Measurements from ENCODE around the gene GATA3. TPM values are rescaled to one million over a fixed set of nuclear protein-coding genes. Genes with fewer than 3 reads are reported as not detected.

GATA3 gene
- total RNA-seq, 1 donor from 2014 or later, result 81.0 TPM

GRCh38 chr10:8034466-8035005 is 20.0 kb upstream of the GATA3 start:
- Mint-ChIP-seq H3K4me1 (peaks cover 13% of the 10 kb centered on the region), H3K4me3 (no peak overlapping the region), H3K9me3 (peaks cover 13% of the 10 kb centered on the region), H3K27ac (no peak overlapping the region), H3K36me3 (ENCODE audit: low read depth) (peaks cover 13% of the 10 kb centered on the region), H3K27me3 (peaks cover 68% of the 10 kb centered on the region)
- intact Hi-C loops (cut with micrococcal nuclease), result loop anchor here (1.0 to 5.0 kb wide), 2 partner anchors 11 to 1173 kb away; no protein-coding TSS in a partner anchor
- peak; percentile 64 for DNase-seq

GRCh38 chr10:8035006-8035640 is 19.4 kb upstream of the GATA3 start:
- H3K36me3 Mint-ChIP-seq (ENCODE audit: low read depth), result peaks cover 13% of the 10 kb centered on the region
- H3K9me3 Mint-ChIP-seq, result peaks cover 13% of the 10 kb centered on the region
- peaks cover 13% of the 10 kb centered on the region for H3K4me1 Mint-ChIP-seq
- peak overlapping the region; percentile 61 for H3K27ac Mint-ChIP-seq
- H3K27me3 Mint-ChIP-seq, result peaks cover 74% of the 10 kb centered on the region
- intact Hi-C loops (cut with micrococcal nuclease), result loop anchor here (1.0 to 5.0 kb wide), 2 partner anchors 10 to 1172 kb away; no protein-coding TSS in a partner anchor
- DNase-seq, result peak; percentile 62
- no peak overlapping the region for H3K4me3 Mint-ChIP-seq

DNA sequence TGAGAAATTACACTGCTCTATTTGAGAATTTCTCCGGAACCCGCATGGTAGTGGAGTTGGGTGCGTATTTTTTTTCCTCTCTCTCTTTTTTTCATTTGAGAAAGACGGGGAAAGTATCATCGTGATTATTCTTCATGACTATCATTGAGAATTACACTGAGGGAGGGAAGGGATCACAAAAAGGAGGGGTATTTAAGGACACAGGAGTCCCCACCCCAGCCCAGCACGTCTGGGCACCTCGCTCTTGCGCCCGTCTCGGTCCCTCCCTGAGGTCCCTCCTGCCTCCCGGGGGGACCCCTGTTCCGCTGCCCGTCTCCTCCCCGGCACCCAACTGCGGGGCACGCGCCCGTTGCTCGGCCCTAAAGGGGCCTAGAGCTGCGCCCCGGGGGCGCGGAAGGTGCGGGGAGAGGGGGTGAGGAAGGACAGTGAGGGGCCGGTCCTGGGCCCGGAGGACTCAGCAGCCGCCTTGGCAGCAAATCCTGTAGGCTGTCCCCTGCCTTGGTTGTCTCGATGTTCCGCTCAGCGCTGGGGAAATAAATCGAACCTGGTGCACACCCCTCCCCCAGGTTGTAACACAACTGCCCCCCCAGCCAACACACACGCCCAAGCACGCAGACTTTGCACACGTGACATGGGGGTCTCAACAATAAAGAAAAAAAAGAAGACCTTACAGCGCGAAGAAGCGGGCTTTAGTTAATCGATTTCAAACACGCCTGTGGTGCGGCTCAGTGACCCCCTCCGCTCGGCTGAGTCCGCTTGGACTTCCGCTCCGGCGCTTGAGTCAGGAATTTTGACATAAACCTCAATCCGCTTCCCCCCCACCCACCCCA is 18.6 kb upstream of the GATA3 start:
- Mint-ChIP-seq H3K4me1 (peaks cover 13% of the 10 kb centered on the region), H3K9me3 (peaks cover 13% of the 10 kb centered on the region), H3K27ac (peak overlapping the region; percentile 61), H3K27me3 (peaks cover 76% of the 10 kb centered on the region), H3K4me3 (no peak overlapping the region), H3K36me3 (ENCODE audit: low read depth) (peaks cover 13% of the 10 kb centered on the region)
- peak; percentile 61 for DNase-seq
- intact Hi-C loops (cut with micrococcal nuclease), result loop anchor here (1.0 to 5.0 kb wide), 2 partner anchors 9 to 1171 kb away; no protein-coding TSS in a partner anchor

DNA sequence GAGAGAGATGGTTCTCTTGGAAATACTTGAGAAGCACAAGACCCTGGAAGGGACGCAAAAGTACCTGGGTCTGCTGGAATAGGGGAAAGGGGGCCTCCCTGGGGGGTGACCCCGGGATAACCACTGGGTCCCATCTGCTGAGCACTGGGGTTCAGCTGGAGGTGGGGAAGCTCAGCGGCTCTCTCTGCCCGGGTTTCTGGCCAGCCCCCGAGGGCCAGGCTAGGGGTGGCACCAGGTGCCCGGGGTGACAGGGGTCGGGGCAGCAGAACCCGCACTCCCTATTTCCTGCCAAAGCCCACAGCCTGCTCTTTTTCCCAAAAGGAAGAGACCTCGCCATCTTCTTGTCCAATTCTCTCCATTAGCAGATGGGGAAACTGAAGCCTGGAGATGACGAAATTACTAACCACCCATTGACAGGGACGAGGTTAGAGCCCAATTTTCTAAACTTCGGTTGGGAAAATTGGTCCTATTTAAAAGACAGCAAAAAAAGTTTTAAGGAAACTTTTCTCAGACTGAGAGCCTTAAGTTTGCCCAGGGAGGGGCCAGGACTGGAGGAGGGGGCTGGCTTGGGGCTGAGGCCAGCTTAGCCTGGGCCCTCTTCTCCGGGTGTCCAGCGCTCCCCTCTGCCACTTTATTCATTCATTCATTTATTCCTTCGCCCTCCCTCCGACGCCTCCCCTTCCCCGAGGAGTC is 17.8 kb upstream of the GATA3 start:
- Mint-ChIP-seq H3K36me3 (ENCODE audit: low read depth) (peaks cover 13% of the 10 kb centered on the region), H3K4me3 (no peak overlapping the region), H3K27ac (peak overlapping the region; percentile 66), H3K27me3 (peaks cover 77% of the 10 kb centered on the region), H3K9me3 (peaks cover 13% of the 10 kb centered on the region), H3K4me1 (peaks cover 13% of the 10 kb centered on the region)
- DNase-seq, result no peak
- intact Hi-C loops (cut with micrococcal nuclease), result loop anchor here (5.0 kb wide), 1 partner anchor 1171 kb away; no protein-coding TSS in a partner anchor

- intact Hi-C loops (cut with micrococcal nuclease), result loop anchor here (5.0 kb wide), 1 partner anchor 1170 kb away; no protein-coding TSS in a partner anchor
- peaks cover 79% of the 10 kb centered on the region for H3K27me3 Mint-ChIP-seq
- DNase-seq, result peak; percentile 71
- no peak overlapping the region for H3K4me3 Mint-ChIP-seq
- peaks cover 13% of the 10 kb centered on the region for H3K9me3 Mint-ChIP-seq
- peaks cover 13% of the 10 kb centered on the region for H3K36me3 Mint-ChIP-seq (ENCODE audit: low read depth)
- H3K4me1 Mint-ChIP-seq, result peaks cover 16% of the 10 kb centered on the region
- peak overlapping the region; percentile 73 for H3K27ac Mint-ChIP-seq
Measured at GRCh38 chr10:8037199-8037801, 17.2 kb upstream of the GATA3 start.

GRCh38 chr10:8037941-8038894 is 16.3 kb upstream of the GATA3 start:
- peaks cover 17% of the 10 kb centered on the region for H3K36me3 Mint-ChIP-seq (ENCODE audit: low read depth)
- H3K4me3 Mint-ChIP-seq, result peak overlapping the region; percentile 21

DNA sequence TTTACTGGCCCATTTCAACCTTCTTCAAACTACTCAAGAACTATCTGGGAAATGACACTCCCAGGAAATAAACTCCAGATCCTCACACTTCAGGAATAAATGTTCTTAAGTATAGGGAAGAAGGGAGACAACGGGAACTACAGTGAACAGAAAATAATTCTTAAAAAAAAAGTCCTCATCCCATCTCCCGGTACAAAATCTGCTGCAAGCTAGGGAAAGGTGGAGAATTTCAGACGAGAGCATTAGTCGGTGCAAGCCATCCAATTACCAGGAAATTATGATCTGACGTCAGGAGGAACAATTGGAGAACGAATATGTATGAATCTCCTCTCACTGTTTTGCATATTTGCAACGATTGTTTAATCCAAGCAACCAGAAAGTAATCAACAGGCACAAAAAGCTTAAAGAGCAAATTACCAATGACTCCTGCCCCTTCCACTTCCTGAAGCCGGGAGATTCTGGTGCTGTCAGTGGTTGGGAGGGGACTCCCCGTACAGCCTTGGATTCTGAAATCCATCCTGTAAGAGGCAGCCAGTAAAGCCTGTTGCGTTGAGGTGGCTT is 15.1 kb upstream of the GATA3 start:
- H3K4me1 Mint-ChIP-seq, result peaks cover 31% of the 10 kb centered on the region
- H3K9me3 Mint-ChIP-seq, result peaks cover 13% of the 10 kb centered on the region
- H3K27me3 Mint-ChIP-seq, result peaks cover 81% of the 10 kb centered on the region
- DNase-seq, result peak; percentile 59
- H3K4me3 Mint-ChIP-seq, result no peak overlapping the region
- peaks cover 17% of the 10 kb centered on the region for H3K36me3 Mint-ChIP-seq (ENCODE audit: low read depth)
- intact Hi-C loops (cut with micrococcal nuclease), result loop anchor here (5.0 kb wide), 1 partner anchor 1168 kb away; no protein-coding TSS in a partner anchor
- H3K27ac Mint-ChIP-seq, result no peak overlapping the region

More at GRCh38 chr10:8037941-8038894, 16.3 kb upstream of the GATA3 start:
- DNase-seq, result peak; percentile 69
- peak overlapping the region; percentile 75 for H3K27ac Mint-ChIP-seq
- H3K4me1 Mint-ChIP-seq, result peaks cover 22% of the 10 kb centered on the region
- intact Hi-C loops (cut with micrococcal nuclease), result loop anchor here (5.0 kb wide), 1 partner anchor 1169 kb away; no protein-coding TSS in a partner anchor
- H3K27me3 Mint-ChIP-seq, result peaks cover 79% of the 10 kb centered on the region
- H3K9me3 Mint-ChIP-seq, result peaks cover 13% of the 10 kb centered on the region

- no peak overlapping the region for H3K4me3 Mint-ChIP-seq
- peaks cover 12% of the 10 kb centered on the region for H3K36me3 Mint-ChIP-seq (ENCODE audit: low read depth)
- intact Hi-C loops (cut with micrococcal nuclease), result loop anchor here (5.0 to 10.0 kb wide), 2 partner anchors 168 to 1264 kb away; no protein-coding TSS in a partner anchor
- H3K27me3 Mint-ChIP-seq, result peaks cover 85% of the 10 kb centered on the region
- no peak overlapping the region for H3K27ac Mint-ChIP-seq
- no peak for DNase-seq
- peaks cover 9% of the 10 kb centered on the region for H3K9me3 Mint-ChIP-seq
- H3K4me1 Mint-ChIP-seq, result peaks cover 35% of the 10 kb centered on the region
Measured at GRCh38 chr10:8040651-8041050, 13.8 kb upstream of the GATA3 start.

- no peak overlapping the region for H3K4me3 Mint-ChIP-seq
- no peak for DNase-seq
- intact Hi-C loops (cut with micrococcal nuclease), result loop anchor here (5.0 to 10.0 kb wide), 2 partner anchors 169 to 1263 kb away; no protein-coding TSS in a partner anchor
- peaks cover 9% of the 10 kb centered on the region for H3K9me3 Mint-ChIP-seq
- H3K4me1 Mint-ChIP-seq, result peaks cover 40% of the 10 kb centered on the region
- peaks cover 12% of the 10 kb centered on the region for H3K36me3 Mint-ChIP-seq (ENCODE audit: low read depth)
- no peak overlapping the region for H3K27ac Mint-ChIP-seq
- H3K27me3 Mint-ChIP-seq, result peaks cover 91% of the 10 kb centered on the region
Measured at GRCh38 chr10:8041284-8041991, 13.1 kb upstream of the GATA3 start.

GRCh38 chr10:8041992-8042720 is 12.3 kb upstream of the GATA3 start:
- Mint-ChIP-seq H3K4me3 (no peak overlapping the region), H3K9me3 (peaks cover 9% of the 10 kb centered on the region), H3K27me3 (peaks cover 95% of the 10 kb centered on the region), H3K4me1 (peaks cover 40% of the 10 kb centered on the region), H3K27ac (no peak overlapping the region), H3K36me3 (ENCODE audit: low read depth) (peaks cover 12% of the 10 kb centered on the region)
- peak; percentile 60 for DNase-seq
- intact Hi-C loops (cut with micrococcal nuclease), result loop anchor here (1.0 to 10.0 kb wide), 3 partner anchors 10 to 1263 kb away; no protein-coding TSS in a partner anchor
